Central memory CD4-positive, alpha-beta T cell (primary cell): ENCODE results near the gene SEMA4F.

ENCODE experiments used
- DNase-seq: peaks from one replicate; pipeline ENCODE4 v3.0.0; 2022

Gene SEMA4F

DNA sequence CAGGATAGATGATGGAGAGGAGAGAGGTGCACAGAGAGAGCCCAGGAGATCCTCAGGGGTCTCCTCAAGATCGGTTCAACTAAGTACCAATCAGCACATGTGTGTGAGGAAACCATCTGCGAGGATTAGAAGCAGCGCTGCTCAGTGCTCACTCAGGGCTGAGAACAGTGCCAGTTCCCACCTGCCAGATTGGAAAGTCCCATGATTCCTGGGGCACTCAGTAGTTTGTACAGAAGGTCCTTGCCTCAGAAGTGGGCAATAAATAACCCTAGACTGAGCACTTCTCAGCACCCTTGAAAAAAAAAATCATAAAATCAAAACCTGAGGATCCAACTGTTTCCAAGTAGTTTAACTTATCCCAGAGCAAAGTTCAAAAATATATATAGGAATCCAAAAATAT is 53.8 kb downstream of the SEMA4F start:
- DNase-seq: no peak

DNA sequence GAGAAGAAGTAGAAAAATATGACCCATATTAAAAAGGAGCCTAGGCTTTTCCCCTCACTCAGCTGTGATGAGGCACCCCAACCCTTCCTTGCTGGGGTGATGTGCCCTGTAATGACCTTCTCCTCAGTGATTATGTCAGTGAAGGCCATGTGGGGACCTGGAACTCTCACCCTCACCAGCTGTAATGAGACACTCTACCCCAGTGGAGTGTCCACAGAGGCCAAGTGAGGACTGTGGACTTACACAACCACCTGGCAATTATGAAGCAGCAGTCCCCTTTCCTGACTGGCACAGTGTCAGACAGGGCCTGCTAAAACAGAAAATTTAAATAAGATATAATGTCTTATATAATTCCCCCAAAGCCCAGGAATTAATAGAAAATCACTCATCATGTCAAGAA is 54.2 kb downstream of the SEMA4F start:
- DNase-seq: no peak

GRCh38 chr2:74708883-74709282 is 54.8 kb downstream of the SEMA4F start:
- DNase-seq: no peak

DNA sequence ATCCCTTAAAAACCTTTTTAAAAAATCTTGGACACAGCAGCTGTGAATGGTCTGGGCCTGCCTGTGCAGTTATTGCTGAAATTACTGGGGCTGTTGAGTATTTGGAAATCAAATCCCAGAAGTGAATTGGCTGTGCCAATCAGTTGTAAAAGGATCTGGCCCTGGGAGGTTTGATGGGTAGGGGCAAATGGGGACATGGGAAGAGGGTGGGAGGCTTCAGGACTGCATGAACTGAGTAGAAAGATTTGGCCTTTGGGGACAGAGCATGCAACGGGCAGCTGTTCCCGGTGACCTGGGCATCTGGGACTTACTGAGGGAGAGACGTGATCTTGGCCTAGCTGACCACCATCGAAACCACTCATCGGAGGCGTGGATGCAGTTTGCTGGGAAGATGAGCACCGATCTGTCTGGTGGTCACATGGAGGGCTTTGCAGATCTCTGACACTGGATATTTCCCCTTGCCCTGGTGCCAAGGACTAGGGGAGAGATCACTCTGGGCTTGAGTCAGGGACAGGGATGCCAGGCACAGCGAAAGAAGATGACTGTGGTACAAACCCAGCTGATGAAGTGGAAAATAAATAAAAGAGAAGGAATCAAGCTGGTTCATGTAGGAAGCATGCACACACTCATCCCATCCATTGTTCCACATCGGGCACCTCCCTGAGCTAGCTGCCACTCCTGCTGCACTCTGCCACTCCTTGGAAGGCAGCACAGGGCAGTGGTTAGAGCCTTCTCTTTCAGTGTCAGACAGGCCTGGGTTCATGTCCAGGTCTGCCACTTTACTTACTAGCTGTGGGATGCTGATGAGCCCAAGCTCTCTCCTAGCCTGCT is 58.4 kb downstream of the SEMA4F start:
- no peak for DNase-seq

DNA sequence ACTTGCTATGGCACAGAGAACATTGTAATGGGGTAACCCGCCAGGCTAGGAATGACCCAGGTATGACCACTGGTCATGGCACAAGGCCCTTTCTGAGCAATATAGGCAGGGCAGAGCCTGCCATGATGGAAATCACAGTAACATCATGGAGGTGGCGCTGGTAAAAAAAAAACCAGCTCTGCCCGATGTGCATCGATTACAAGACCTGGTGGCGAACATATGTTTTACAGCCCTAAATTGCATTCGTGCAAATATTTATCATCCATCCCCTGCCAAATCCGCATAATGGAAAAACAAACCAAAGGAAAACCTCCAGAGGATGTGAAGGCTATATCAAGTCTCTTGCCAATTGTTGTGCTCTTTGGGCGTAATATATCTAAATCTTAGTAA is 60.6 kb downstream of the SEMA4F start:
- DNase-seq: no peak

- peak; percentile 69 for DNase-seq
These were observed 61.2 kb downstream of the SEMA4F start for GRCh38 chr2:74715081-74715791.

GRCh38 chr2:74715880-74716279 is 61.8 kb downstream of the SEMA4F start:
- no peak for DNase-seq

DNA sequence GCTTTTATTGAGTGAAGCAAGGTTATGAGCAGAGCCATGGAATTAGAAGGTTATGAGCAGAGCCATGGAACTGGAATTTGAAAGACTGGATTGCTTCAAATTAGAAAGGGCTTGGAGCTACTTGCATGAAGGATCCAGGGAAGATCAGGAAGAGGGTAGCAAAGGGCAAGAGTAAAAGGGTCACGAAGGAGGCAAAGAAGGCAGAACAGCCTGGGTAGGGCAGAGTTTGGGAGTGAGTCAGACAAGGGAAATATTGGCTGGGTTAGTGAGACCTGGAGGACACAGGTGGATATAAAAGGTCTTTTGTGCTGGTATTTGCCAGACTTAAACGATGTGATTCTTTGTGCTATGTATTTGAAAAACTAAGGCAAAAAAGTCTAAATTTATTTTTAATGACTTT is 65.0 kb downstream of the SEMA4F start:
- no peak for DNase-seq

DNA sequence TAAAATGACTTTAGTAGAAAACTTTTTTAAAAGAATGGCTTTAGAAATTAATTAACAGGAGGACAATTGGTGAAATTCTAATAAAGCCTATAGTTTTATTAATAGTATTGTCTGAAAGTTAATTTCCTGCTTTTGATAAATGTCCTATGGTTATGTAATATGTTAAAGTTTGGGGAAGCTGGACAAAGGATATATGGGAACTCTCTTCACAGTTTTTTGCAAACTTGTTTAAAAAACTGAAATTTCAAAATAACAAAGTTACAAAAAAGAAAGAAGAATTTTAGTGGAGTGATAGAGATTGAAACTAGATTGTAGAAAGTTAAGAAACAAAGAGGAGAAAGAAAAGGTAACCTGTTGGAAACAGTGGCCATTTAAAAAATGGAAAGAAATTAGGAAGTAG is 67.3 kb downstream of the SEMA4F start:
- DNase-seq: no peak

- no peak for DNase-seq
These were observed 70.4 kb downstream of the SEMA4F start for GRCh38 chr2:74724496-74724895.

- DNase-seq: no peak
These were observed 71.2 kb downstream of the SEMA4F start for GRCh38 chr2:74725287-74725686.

DNA sequence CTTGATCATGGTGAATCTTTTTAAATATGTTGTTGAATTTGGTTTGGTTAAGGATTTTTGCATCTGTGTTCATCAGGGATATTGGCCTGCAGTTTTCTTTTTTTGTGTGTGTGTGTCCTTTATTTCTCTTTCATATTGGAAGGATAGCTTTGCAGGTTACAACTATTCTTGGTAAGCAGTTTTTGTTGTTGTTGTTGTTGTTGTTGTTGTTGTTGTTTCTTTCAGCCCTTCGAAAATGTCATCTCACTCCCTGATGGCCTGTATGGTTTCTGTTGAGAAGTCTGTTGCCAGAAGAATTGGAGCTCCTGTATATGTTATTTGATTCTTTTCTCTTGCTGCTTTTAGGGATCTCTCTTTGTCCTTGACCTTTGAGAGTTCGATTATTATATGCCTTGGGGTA is 74.8 kb downstream of the SEMA4F start:
- no peak for DNase-seq

DNA sequence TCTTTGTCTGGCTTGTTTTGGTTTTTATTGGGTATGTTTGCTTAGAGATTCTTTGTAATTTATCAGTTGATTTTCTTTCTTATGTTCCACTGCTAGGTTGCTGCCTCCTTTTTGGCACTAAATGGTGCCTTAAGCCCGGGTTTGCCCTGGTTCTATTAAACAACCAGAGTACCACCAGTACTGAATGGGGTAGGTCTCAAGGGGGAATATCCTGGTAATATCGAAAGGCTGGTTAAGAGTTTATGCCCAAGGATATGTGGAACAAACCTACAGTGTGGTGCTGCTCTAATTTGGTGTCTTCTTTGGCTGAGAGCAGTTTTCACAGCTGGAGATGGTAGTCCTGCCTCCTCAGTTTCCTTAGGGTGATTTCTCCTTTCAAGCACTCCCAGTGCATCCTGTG is 76.5 kb downstream of the SEMA4F start:
- DNase-seq: no peak
